MCF 10A (cell line): ENCODE results near the gene KAT6B. TPM values are rescaled to one million over a fixed set of nuclear protein-coding genes. Genes with fewer than 3 reads are reported as not detected.

ENCODE experiments used
- BruUV-seq: library from RNA; stranded (reverse); fragments of 400-500 nt; replicated peaks from 2 replicates; lab custom pipeline; 2021; lab: Mats Ljungman, UMichigan
- CTCF ChIA-PET: fragments of 300-600 bp; sonication (Branson Sonifier 250); formaldehyde crosslinking; extraction: SDS; loops from one replicate; lab custom pipeline; 2021; ENCODE audit warnings: antibody characterized with exemption, inconsistent platforms; lab: Yijun Ruan, JAX
- POLR2A ChIA-PET: fragments of 300-600, 350-650 bp; sonication (Branson Sonifier 250); formaldehyde crosslinking; extraction: SDS; loops from one replicate; lab custom pipeline; 2020; ENCODE audit warnings: antibody characterized with exemption, inconsistent platforms; lab: Yijun Ruan, JAX
- DNase-seq: peaks from one replicate; pipeline ENCODE4 v3.0.0-alpha.2; 2018; ENCODE audit not compliant: unreplicated experiment
- H3K27ac Mint-ChIP-seq: one replicate; pipeline ENCODE4 v1.8.0; 2022; ENCODE audit warnings: mild to moderate bottlenecking, low read depth, mixed read lengths; ENCODE audit not compliant: unreplicated experiment
- H3K27me3 Mint-ChIP-seq: one replicate; pipeline ENCODE4 v1.8.0; 2022; ENCODE audit warnings: mixed read lengths; ENCODE audit not compliant: insufficient read depth, unreplicated experiment
- H3K36me3 Mint-ChIP-seq: one replicate; pipeline ENCODE4 v1.8.0; 2022; ENCODE audit warnings: mild to moderate bottlenecking, moderate library complexity, mixed read lengths; ENCODE audit not compliant: insufficient read depth, unreplicated experiment
- H3K4me1 Mint-ChIP-seq: one replicate; pipeline ENCODE4 v1.8.0; 2022; ENCODE audit warnings: mixed read lengths; ENCODE audit not compliant: insufficient read depth, unreplicated experiment
- H3K4me3 Mint-ChIP-seq: one replicate; pipeline ENCODE4 v1.8.0; 2022; ENCODE audit warnings: mild to moderate bottlenecking, moderate library complexity, mixed read lengths; ENCODE audit not compliant: unreplicated experiment
- H3K9me3 Mint-ChIP-seq: one replicate; pipeline ENCODE4 v1.8.0; 2022; ENCODE audit warnings: mixed read lengths; ENCODE audit not compliant: unreplicated experiment
- intact Hi-C: fragments of 100-400 bp; cut with micrococcal nuclease; formaldehyde crosslinking; loops from 2 replicates; pipeline ENCODE4 v1.14.1; 2022
- total RNA-seq: library from RNA; stranded (reverse); gene quantifications from 2 replicates; pipeline ENCODE4 v1.2.3, GENCODE V29; 2022
- TF ChIP-seq, protein P1 (sequence below): fragments of 200-600 bp; IDR thresholded peaks from one replicate; pipeline ENCODE4 v1.8.0; 2022; ENCODE audit warnings: antibody characterized with exemption, mild to moderate bottlenecking; ENCODE audit not compliant: unreplicated experiment

Gene KAT6B
- total RNA-seq, 1 experiment from 2014 or later = 18.3 TPM

DNA sequence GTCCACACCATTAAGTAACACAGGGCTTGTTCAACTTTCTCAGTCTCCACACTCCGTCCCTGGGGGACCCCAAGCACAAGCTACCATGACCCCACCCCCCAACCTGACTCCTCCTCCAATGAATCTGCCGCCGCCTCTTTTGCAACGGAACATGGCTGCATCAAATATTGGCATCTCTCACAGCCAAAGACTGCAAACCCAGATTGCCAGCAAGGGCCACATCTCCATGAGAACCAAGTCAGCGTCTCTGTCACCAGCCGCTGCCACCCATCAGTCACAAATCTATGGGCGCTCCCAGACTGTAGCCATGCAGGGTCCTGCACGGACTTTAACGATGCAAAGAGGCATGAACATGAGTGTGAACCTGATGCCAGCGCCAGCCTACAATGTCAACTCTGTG lies 204.0 kb downstream of the KAT6B start:
- Mint-ChIP-seq H3K27ac (no peak overlapping the region), H3K4me3 (no peak overlapping the region), H3K4me1 (no peaks in the 10 kb centered on the region), H3K27me3 (no peaks in the 10 kb centered on the region), H3K9me3 (no peaks in the 10 kb centered on the region), H3K36me3 (peaks cover 29% of the 10 kb centered on the region)
- ChIA-PET CTCF (interaction anchor here (0.7 kb wide), 1 partner anchor 291 kb away, joined by 3 read pairs; no protein-coding TSS in a partner anchor), POLR2A (no interaction called here)
- TF ChIP-seq, protein P1, sequence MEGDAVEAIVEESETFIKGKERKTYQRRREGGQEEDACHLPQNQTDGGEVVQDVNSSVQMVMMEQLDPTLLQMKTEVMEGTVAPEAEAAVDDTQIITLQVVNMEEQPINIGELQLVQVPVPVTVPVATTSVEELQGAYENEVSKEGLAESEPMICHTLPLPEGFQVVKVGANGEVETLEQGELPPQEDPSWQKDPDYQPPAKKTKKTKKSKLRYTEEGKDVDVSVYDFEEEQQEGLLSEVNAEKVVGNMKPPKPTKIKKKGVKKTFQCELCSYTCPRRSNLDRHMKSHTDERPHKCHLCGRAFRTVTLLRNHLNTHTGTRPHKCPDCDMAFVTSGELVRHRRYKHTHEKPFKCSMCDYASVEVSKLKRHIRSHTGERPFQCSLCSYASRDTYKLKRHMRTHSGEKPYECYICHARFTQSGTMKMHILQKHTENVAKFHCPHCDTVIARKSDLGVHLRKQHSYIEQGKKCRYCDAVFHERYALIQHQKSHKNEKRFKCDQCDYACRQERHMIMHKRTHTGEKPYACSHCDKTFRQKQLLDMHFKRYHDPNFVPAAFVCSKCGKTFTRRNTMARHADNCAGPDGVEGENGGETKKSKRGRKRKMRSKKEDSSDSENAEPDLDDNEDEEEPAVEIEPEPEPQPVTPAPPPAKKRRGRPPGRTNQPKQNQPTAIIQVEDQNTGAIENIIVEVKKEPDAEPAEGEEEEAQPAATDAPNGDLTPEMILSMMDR = no peak
- no peak for DNase-seq
- intact Hi-C loops = no loop called here
- BruUV-seq = no TSS peak

DNA sequence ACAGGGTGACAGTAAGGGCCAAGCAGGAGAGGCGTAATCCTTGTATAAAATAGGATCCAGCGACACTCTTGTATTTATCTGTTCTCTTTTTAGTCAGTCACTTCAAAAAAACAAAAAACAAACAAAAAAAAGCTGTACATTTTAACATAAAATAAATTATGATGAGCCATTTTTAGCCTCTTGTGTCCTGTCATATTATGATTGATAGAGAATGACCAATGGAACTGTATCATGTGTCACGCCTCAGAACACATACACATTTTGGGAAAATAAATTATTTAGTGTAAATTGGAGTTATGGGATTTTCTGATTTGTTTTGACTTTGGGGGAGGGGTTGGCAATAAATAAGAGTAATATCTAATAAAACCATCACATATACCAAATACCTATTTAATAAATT lies 205.7 kb downstream of the KAT6B start:
- BruUV-seq = no TSS peak
- H3K4me1 Mint-ChIP-seq = no peaks in the 10 kb centered on the region
- TF ChIP-seq, protein P1 = no peak
- DNase-seq = no peak
- no peak overlapping the region for H3K27ac Mint-ChIP-seq
- ChIA-PET CTCF (interaction anchor here (0.6 to 1.0 kb wide), 2 partner anchors 11 to 248 kb away, joined by 3 read pairs; no protein-coding TSS in a partner anchor), POLR2A (interaction anchor here (0.7 kb wide), 1 partner anchor 180 kb away, joined by 3 read pairs; no protein-coding TSS in a partner anchor)
- H3K27me3 Mint-ChIP-seq = no peaks in the 10 kb centered on the region
- no peaks in the 10 kb centered on the region for H3K9me3 Mint-ChIP-seq
- H3K4me3 Mint-ChIP-seq = no peak overlapping the region
- intact Hi-C loops = no loop called here
- peaks cover 17% of the 10 kb centered on the region for H3K36me3 Mint-ChIP-seq

DNA sequence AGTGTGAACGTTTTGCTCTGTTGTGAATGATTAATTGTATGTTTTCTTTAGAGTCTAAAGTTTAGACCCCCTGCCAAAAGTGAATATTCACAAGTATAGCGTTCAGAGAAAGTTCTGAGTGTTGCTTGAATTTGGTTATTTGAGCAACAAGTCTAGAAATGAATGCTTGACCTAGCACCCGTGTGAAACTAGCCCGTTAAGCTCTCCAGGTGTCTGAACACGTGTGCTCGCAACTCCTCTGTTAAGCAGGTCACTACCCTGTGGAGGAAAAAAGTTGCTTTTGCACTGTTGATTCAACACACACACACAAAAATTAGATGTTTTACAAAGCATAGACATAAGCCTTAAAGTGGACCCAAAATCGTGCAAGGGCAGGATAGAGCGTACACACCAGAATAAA lies 206.4 kb downstream of the KAT6B start:
- CTCF ChIA-PET = no interaction called here
- BruUV-seq = no TSS peak
- Mint-ChIP-seq H3K4me1 (no peaks in the 10 kb centered on the region), H3K27me3 (no peaks in the 10 kb centered on the region), H3K9me3 (no peaks in the 10 kb centered on the region), H3K4me3 (no peak overlapping the region), H3K36me3 (peaks cover 15% of the 10 kb centered on the region), H3K27ac (no peak overlapping the region)
- no peak for DNase-seq
- POLR2A ChIA-PET = interaction anchor here (0.7 kb wide), 1 partner anchor 179 kb away, joined by 3 read pairs; no protein-coding TSS in a partner anchor
- TF ChIP-seq, protein P1 = no peak
- intact Hi-C loops = no loop called here

DNA sequence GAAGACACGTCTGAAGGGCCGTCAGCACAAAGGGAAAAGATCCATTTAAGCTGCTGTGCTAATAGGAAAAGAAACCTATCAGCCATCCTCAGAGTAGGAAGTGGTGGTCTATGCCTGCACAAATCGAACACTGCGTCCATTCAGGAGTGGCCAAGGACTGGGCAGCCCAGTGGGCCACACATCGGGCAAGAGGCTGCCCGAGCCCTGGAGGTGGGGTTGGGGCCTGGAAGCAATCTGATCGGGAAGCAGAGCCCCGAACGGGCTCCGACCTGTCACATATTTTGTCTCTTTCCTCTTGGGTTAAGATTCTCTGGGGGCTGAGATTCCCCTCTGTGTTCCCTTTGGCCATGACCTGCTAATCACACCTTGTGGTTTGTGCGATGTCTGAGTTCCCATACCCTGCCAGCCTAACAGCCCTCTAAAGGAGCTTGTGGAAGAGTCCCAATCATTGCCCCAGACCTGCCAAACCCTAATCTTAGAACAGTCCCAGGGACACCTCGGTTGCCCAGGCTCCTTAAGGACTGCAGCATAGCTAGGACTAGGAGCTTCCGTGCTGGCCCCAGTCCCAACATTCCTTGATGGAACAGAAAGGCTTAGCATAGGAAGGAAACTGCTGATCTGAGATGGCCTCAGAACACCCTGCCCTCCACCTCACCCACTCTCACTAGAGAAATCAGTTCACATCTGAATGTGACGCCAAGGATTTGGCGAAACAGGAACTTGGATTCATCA lies 207.2 kb downstream of the KAT6B start:
- no peaks in the 10 kb centered on the region for H3K9me3 Mint-ChIP-seq
- intact Hi-C loops = no loop called here
- no peak overlapping the region for H3K4me3 Mint-ChIP-seq
- H3K36me3 Mint-ChIP-seq = peaks cover 15% of the 10 kb centered on the region
- TF ChIP-seq, protein P1 = no peak
- no peaks in the 10 kb centered on the region for H3K27me3 Mint-ChIP-seq
- no peak for DNase-seq
- BruUV-seq = no TSS peak
- no peaks in the 10 kb centered on the region for H3K4me1 Mint-ChIP-seq
- POLR2A ChIA-PET = no interaction called here
- CTCF ChIA-PET = interaction anchor here (0.8 to 1.0 kb wide), 2 partner anchors 11 to 24 kb away, joined by 3 read pairs; no protein-coding TSS in a partner anchor
- no peak overlapping the region for H3K27ac Mint-ChIP-seq
